Neural cell (in vitro differentiated cells): ENCODE measurements around the gene GAGE13. TPM values are rescaled to one million over a fixed set of nuclear protein-coding genes. Genes with fewer than 3 reads are reported as not detected.
"Not testable (repeated sequence)": the region's sequence is repeated elsewhere in the genome, so short reads cannot be mapped to it uniquely, and the experiment has no call there.

Source experiments
- H2AFZ ChIP-seq: fragments of 200-600, 300-800 bp; sonication (generic), shearing (Covaris generic); 2 replicates; pipeline ENCODE4 v1.6.0; 2014; ENCODE audit warnings: low read depth, mild to moderate bottlenecking, antibody characterized with exemption, low read length, moderate library complexity
- H3F3A ChIP-seq: fragments of 200-600 bp; shearing (Covaris generic); 2 replicates; pipeline ENCODE4 v1.6.1; 2016; ENCODE audit warnings: mild to moderate bottlenecking, moderate library complexity, mixed read lengths, antibody characterized with exemption, low read length; ENCODE audit not compliant: insufficient read depth, poor library complexity, severe bottlenecking
- H3K27ac ChIP-seq: fragments of 200-600, 300-800 bp; sonication (generic), shearing (Covaris generic); 2 replicates; pipeline ENCODE4 v1.5.1; 2014; ENCODE audit warnings: mild to moderate bottlenecking, low read length, moderate library complexity
- H3K27me3 ChIP-seq: fragments of 300-800, 200-600 bp; sonication (generic), shearing (Covaris generic); 2 replicates; pipeline ENCODE4 v1.6.0; 2014; ENCODE audit warnings: mild to moderate bottlenecking, low read depth, low read length, moderate library complexity; ENCODE audit not compliant: insufficient read depth
- H3K36me3 ChIP-seq: fragments of 300-800, 200-600 bp; sonication (generic), shearing (Covaris generic); 2 replicates; pipeline ENCODE4 v1.5.1; 2014; ENCODE audit warnings: mild to moderate bottlenecking, antibody characterized with exemption, low read length, moderate library complexity; ENCODE audit not compliant: insufficient read depth
- H3K4me2 ChIP-seq: fragments of 300-800, 200-600 bp; sonication (generic), shearing (Covaris generic); 2 replicates; pipeline ENCODE4 v1.6.0; 2014; ENCODE audit warnings: mild to moderate bottlenecking, low read length
- H3K4me3 ChIP-seq: fragments of 300-800, 200-600 bp; sonication (generic), shearing (Covaris generic); 2 replicates; pipeline ENCODE4 v1.5.1; 2014; ENCODE audit warnings: mild to moderate bottlenecking, low read length, moderate library complexity
- H3K79me2 ChIP-seq: fragments of 200-600 bp; shearing (Covaris generic); replicated peaks from 2 replicates; pipeline ENCODE4 v1.6.0; 2014; ENCODE audit warnings: mild to moderate bottlenecking, low read length, moderate library complexity; ENCODE audit not compliant: insufficient read depth
- H3K9ac ChIP-seq: fragments of 300-800, 200-600 bp; sonication (generic), shearing (Covaris generic); 2 replicates; pipeline ENCODE4 v1.6.1; 2016; ENCODE audit warnings: mild to moderate bottlenecking, low read length, mixed read lengths
- H3K9me2 ChIP-seq: fragments of 200-600 bp; shearing (Covaris generic); 2 replicates; pipeline ENCODE4 v1.6.1; 2016; ENCODE audit warnings: mild to moderate bottlenecking, low read length, mixed read lengths; ENCODE audit not compliant: insufficient read depth
- H3K9me3 ChIP-seq: fragments of 200-600, 300-800 bp; sonication (generic), shearing (Covaris generic); 2 replicates; pipeline ENCODE4 v1.6.1; 2016; ENCODE audit warnings: mild to moderate bottlenecking, mixed run types, low read length, moderate library complexity, mixed read lengths
- H4K20me1 ChIP-seq: fragments of 200-600 bp; shearing (Covaris generic); 2 replicates; pipeline ENCODE4 v1.6.1; 2016; ENCODE audit warnings: mild to moderate bottlenecking, mixed run types; ENCODE audit not compliant: insufficient read depth
- CTCF ChIP-seq: fragments of 450-650 bp; IDR thresholded peaks from 2 replicates; pipeline ENCODE4 v1.5.1; 2014; ENCODE audit warnings: antibody characterized with exemption, mild to moderate bottlenecking, moderate library complexity; ENCODE audit not compliant: poor library complexity, severe bottlenecking
- EP300 ChIP-seq: fragments of 450-650 bp; conservative IDR thresholded peaks from 2 replicates; pipeline ENCODE4 v1.6.1; 2014; ENCODE audit warnings: antibody characterized with exemption, mild to moderate bottlenecking, moderate library complexity; ENCODE audit not compliant: poor library complexity, severe bottlenecking
- EZH2 ChIP-seq: fragments of 200-600, 300-800 bp; shearing (Covaris generic), sonication (generic); IDR thresholded peaks from 2 replicates; pipeline ENCODE4 v1.6.1; 2014; ENCODE audit warnings: antibody characterized with exemption, low read length, borderline replicate concordance, mild to moderate bottlenecking; ENCODE audit not compliant: insufficient read depth, poor library complexity, severe bottlenecking
- MXI1 ChIP-seq: fragments of 450-650 bp; conservative IDR thresholded peaks from 2 replicates; pipeline ENCODE4 v1.6.1; 2014; ENCODE audit warnings: antibody characterized with exemption, mild to moderate bottlenecking; ENCODE audit not compliant: poor library complexity, severe bottlenecking
- POLR2AphosphoS5 ChIP-seq: IDR thresholded peaks from 2 replicates; pipeline ENCODE4 v1.6.1; 2012
- RAD21 ChIP-seq: fragments of 450-650 bp; conservative IDR thresholded peaks from 2 replicates; pipeline ENCODE4 v1.6.1; 2014; ENCODE audit warnings: antibody characterized with exemption, mild to moderate bottlenecking, moderate library complexity
- REST ChIP-seq: IDR thresholded peaks from 2 replicates; pipeline ENCODE4 v1.6.1; 2012; ENCODE audit warnings: borderline replicate concordance
- SMC3 ChIP-seq: fragments of 450-650 bp; conservative IDR thresholded peaks from 2 replicates; pipeline ENCODE4 v1.6.1; 2014; ENCODE audit warnings: antibody characterized with exemption, mild to moderate bottlenecking, moderate library complexity; ENCODE audit not compliant: poor library complexity
- TAF1 ChIP-seq: IDR thresholded peaks from 2 replicates; pipeline ENCODE4 v1.6.1; 2012; ENCODE audit warnings: low read depth
- polyA plus RNA-seq: library from polyadenylated mRNA; depleted of rRNA; stranded (reverse); fragments of >200 nt; gene quantifications from 2 replicates; pipeline ENCODE4 v1.2.3, GENCODE V29; 2014

The GAGE13 gene
- polyA plus RNA-seq, 1 donor from 2014 or later = not detected

GRCh38 chrX:49307775-49308174, 23.6 kb upstream of the GAGE13 start:
- H3K9me2 ChIP-seq, H3K27ac ChIP-seq, H2AFZ ChIP-seq, H4K20me1 ChIP-seq, H3K4me2 ChIP-seq, H3K9me3 ChIP-seq, H3K9ac ChIP-seq, H3F3A ChIP-seq, H3K36me3 ChIP-seq, H3K4me3 ChIP-seq, H3K79me2 ChIP-seq, H3K27me3 ChIP-seq: not testable (repeated sequence)

GRCh38 chrX:49308604-49309269, 22.6 kb upstream of the GAGE13 start:
- H3K9ac ChIP-seq = no peak overlapping the region
- no peaks in the 10 kb centered on the region for H3K27me3 ChIP-seq
- no peaks in the 10 kb centered on the region for H3K9me3 ChIP-seq
- H3K4me2 ChIP-seq = no peak overlapping the region
- H3K4me3 ChIP-seq = no peak overlapping the region
- no peaks in the 10 kb centered on the region for H3K9me2 ChIP-seq
- no peak overlapping the region for H3K27ac ChIP-seq
- TF ChIP-seq EZH2 (no peak), POLR2AphosphoS5 (no peak), CTCF (no peak), RAD21 (no peak), SMC3 (no peak), EP300 (no peak), MXI1 (no peak), REST (no peak), TAF1 (no peak)
- H3K79me2 ChIP-seq = no peaks in the 10 kb centered on the region
- no peak overlapping the region for H2AFZ ChIP-seq
- no peaks in the 10 kb centered on the region for H3F3A ChIP-seq
- H3K36me3 ChIP-seq = no peaks in the 10 kb centered on the region
- H4K20me1 ChIP-seq = no peaks in the 10 kb centered on the region
